H9 (cell line): ENCODE measurements around the gene GAS2L2. TPM values are rescaled to one million over a fixed set of nuclear protein-coding genes. Genes with fewer than 3 reads are reported as not detected.

Experiments
- DNase-seq: peaks from one replicate; pipeline ENCODE4 v3.0.0-alpha.2; 2017
- H2AFZ ChIP-seq: one replicate; pipeline ENCODE4 v1.6.1; 2013; ENCODE audit warnings: mild to moderate bottlenecking, low read length, control low read depth, moderate library complexity
- H2AK5ac ChIP-seq: 2 replicates; pipeline ENCODE4 v1.6.1; 2013; ENCODE audit warnings: low read length, control low read depth, mixed read lengths; ENCODE audit not compliant: insufficient read length
- H2BK120ac ChIP-seq: one replicate; pipeline ENCODE4 v1.6.1; 2013; ENCODE audit warnings: low read depth, mild to moderate bottlenecking, low read length, control low read depth, inconsistent platforms; ENCODE audit not compliant: poor library complexity, severe bottlenecking
- H2BK12ac ChIP-seq: 2 replicates; pipeline ENCODE4 v1.6.1; 2013; ENCODE audit warnings: low read length, control low read depth, mixed read lengths, low read depth; ENCODE audit not compliant: insufficient read length
- H2BK15ac ChIP-seq: 2 replicates; pipeline ENCODE4 v1.6.1; 2013; ENCODE audit warnings: low read depth, low read length, control low read depth
- H2BK20ac ChIP-seq: one replicate; pipeline ENCODE4 v1.6.1; 2013; ENCODE audit warnings: low read depth, mild to moderate bottlenecking, low read length, control low read depth, inconsistent platforms; ENCODE audit not compliant: poor library complexity, severe bottlenecking
- H2BK5ac ChIP-seq: 2 replicates; pipeline ENCODE4 v1.6.1; 2013; ENCODE audit warnings: low read length, control low read depth, mixed read lengths; ENCODE audit not compliant: insufficient read length
- H3K14ac ChIP-seq: 2 replicates; pipeline ENCODE4 v1.6.1; 2013; ENCODE audit warnings: low read length, control low read depth; ENCODE audit not compliant: insufficient read depth
- H3K18ac ChIP-seq: 2 replicates; pipeline ENCODE4 v1.6.1; 2013; ENCODE audit warnings: low read depth, mild to moderate bottlenecking, mixed read lengths, low read length, control low read depth; ENCODE audit not compliant: insufficient read length
- H3K23ac ChIP-seq: 2 replicates; pipeline ENCODE4 v1.6.1; 2013; ENCODE audit warnings: low read length, control low read depth, mixed read lengths, low read depth; ENCODE audit not compliant: insufficient read length
- H3K23me2 ChIP-seq: 2 replicates; pipeline ENCODE4 v1.6.1; 2013; ENCODE audit warnings: low read depth, mild to moderate bottlenecking, mixed read lengths, low read length, control low read depth; ENCODE audit not compliant: insufficient read length, poor library complexity, severe bottlenecking
- H3K27ac ChIP-seq: 2 replicates; pipeline ENCODE4 v1.5.1; 2013; ENCODE audit warnings: low read length, control low read depth, mixed read lengths, low read depth; ENCODE audit not compliant: insufficient read length
- H3K27me3 ChIP-seq: 2 replicates; pipeline ENCODE4 v1.6.1; 2013; ENCODE audit warnings: low read length, control low read depth, inconsistent platforms; ENCODE audit not compliant: insufficient read depth
- H3K4ac ChIP-seq: 2 replicates; pipeline ENCODE4 v1.6.1; 2013; ENCODE audit warnings: low read depth, mild to moderate bottlenecking, control low read depth, inconsistent platforms, low read length, moderate library complexity
- H3K4me1 ChIP-seq: 2 replicates; pipeline ENCODE4 v1.6.1; 2013; ENCODE audit warnings: low read length, control low read depth, inconsistent platforms; ENCODE audit not compliant: insufficient read depth
- H3K4me2 ChIP-seq: 2 replicates; pipeline ENCODE4 v1.6.1; 2013; ENCODE audit warnings: low read length, control low read depth, mixed read lengths; ENCODE audit not compliant: insufficient read length, insufficient read depth
- H3K56ac ChIP-seq: 2 replicates; pipeline ENCODE4 v1.6.1; 2013; ENCODE audit warnings: low read depth, mild to moderate bottlenecking, mixed read lengths, low read length, control low read depth; ENCODE audit not compliant: insufficient read length
- H3K79me1 ChIP-seq: 2 replicates; pipeline ENCODE4 v1.6.1; 2013; ENCODE audit warnings: low read depth, mild to moderate bottlenecking, moderate library complexity, low read length, control low read depth, inconsistent platforms; ENCODE audit not compliant: insufficient read depth, poor library complexity, severe bottlenecking
- H3K79me2 ChIP-seq: 2 replicates; pipeline ENCODE4 v1.6.1; 2013; ENCODE audit warnings: low read length, control low read depth, inconsistent platforms; ENCODE audit not compliant: insufficient read depth
- H3K9ac ChIP-seq: 2 replicates; pipeline ENCODE4 v1.6.1; 2013; ENCODE audit warnings: low read length, control low read depth, mixed read lengths; ENCODE audit not compliant: insufficient read length; ENCODE audit errors: extremely low read depth
- H3K9me3 ChIP-seq: one replicate; pipeline ENCODE4 v1.6.1; 2013; ENCODE audit warnings: low read depth, low read length, inconsistent platforms; ENCODE audit not compliant: control insufficient read depth
- H3T11ph ChIP-seq: one replicate; pipeline ENCODE4 v1.6.1; 2013; ENCODE audit warnings: mild to moderate bottlenecking, low read length, control low read depth, inconsistent platforms
- H4K20me1 ChIP-seq: one replicate; pipeline ENCODE4 v1.6.1; 2013; ENCODE audit not compliant: control insufficient read depth, insufficient read length, insufficient read depth
- H4K5ac ChIP-seq: 2 replicates; pipeline ENCODE4 v1.6.1; 2013; ENCODE audit warnings: low read depth, mild to moderate bottlenecking, mixed read lengths, low read length, control low read depth; ENCODE audit not compliant: insufficient read length
- H4K8ac ChIP-seq: replicated peaks from 2 replicates; pipeline ENCODE4 v1.6.1; 2013; ENCODE audit warnings: low read length, control low read depth, mixed read lengths, low read depth; ENCODE audit not compliant: insufficient read length
- H4K91ac ChIP-seq: 2 replicates; pipeline ENCODE4 v1.6.1; 2013; ENCODE audit warnings: low read depth, mild to moderate bottlenecking, moderate library complexity, mixed read lengths, low read length, control low read depth; ENCODE audit not compliant: insufficient read length
- H3K27ac Mint-ChIP-seq, 3 experiments: 2 replicates in 2 of 3; 3 replicates in 1 of 3; pipeline ENCODE4 v1.8.0; 2020 to 2021; ENCODE audit warnings: mixed read lengths in 3 of 3, mild to moderate bottlenecking in 1 of 3, moderate library complexity in 1 of 3
- H3K27me3 Mint-ChIP-seq: 2 replicates; pipeline ENCODE4 v1.8.0; 2021; ENCODE audit warnings: low read depth, mild to moderate bottlenecking, moderate library complexity, mixed read lengths
- H3K36me3 Mint-ChIP-seq, 3 experiments: 2 replicates in 2 of 3; 3 replicates in 1 of 3; pipeline ENCODE4 v1.8.0; 2020 to 2021; ENCODE audit warnings: low read depth in 3 of 3, mixed read lengths in 3 of 3; ENCODE audit not compliant: insufficient read depth in 1 of 3
- H3K4me1 Mint-ChIP-seq, 2 experiments: 2 replicates each; pipeline ENCODE4 v1.8.0; 2020; ENCODE audit warnings: mixed read lengths in 2 of 2
- H3K4me3 Mint-ChIP-seq, 2 experiments: 2 replicates in 1 of 2; 3 replicates in 1 of 2; pipeline ENCODE4 v1.8.0; 2020 to 2021; ENCODE audit warnings: mild to moderate bottlenecking in 2 of 2, mixed read lengths in 2 of 2, moderate library complexity in 1 of 2
- H3K9me3 Mint-ChIP-seq, 2 experiments: 2 replicates in 1 of 2; 3 replicates in 1 of 2; pipeline ENCODE4 v1.8.0; 2020; ENCODE audit warnings: mild to moderate bottlenecking in 2 of 2, mixed read lengths in 2 of 2, moderate library complexity in 1 of 2
- CTCF ChIP-seq: fragments of 200-600 bp; sonication (generic); conservative IDR thresholded peaks from 3 replicates; pipeline ENCODE4 v1.8.0; 2021; ENCODE audit warnings: antibody characterized with exemption, mild to moderate bottlenecking
- WGBS: extraction: QIAGEN DNeasy Blood & Tissue Kit; methylation state at CpG from one replicate; pipeline ENCODE4 v1.1.7; 2013; ENCODE audit warnings: missing lambda C conversion rate, low lambda C conversion rate, mixed read lengths; ENCODE audit not compliant: insufficient read length; ENCODE audit errors: extremely low coverage; 5-methylcytosine and 5-hydroxymethylcytosine counted together
- total RNA-seq: library from RNA; stranded (reverse); gene quantifications from 2 replicates; pipeline ENCODE4 v1.2.1, GENCODE V29; 2021

GAS2L2 gene
- total RNA-seq, 1 experiment from 2014 or later = not detected

- H2AK5ac ChIP-seq = no peak overlapping the region
- no peak overlapping the region for H4K8ac ChIP-seq
- no peak overlapping the region for H2BK12ac ChIP-seq
- no peaks in the 10 kb centered on the region for H3K9me3 ChIP-seq
- H3K23me2 ChIP-seq = no peaks in the 10 kb centered on the region
- TF ChIP-seq CTCF = peak; percentile 63
- no peaks in the 10 kb centered on the region for H4K20me1 ChIP-seq
- no peak overlapping the region for H3K27ac ChIP-seq
- no peak overlapping the region for H2BK5ac ChIP-seq
- no peak overlapping the region for H4K5ac ChIP-seq
- no peaks in the 10 kb centered on the region; a peak in 2 of 5 replicates for H3K9me3 Mint-ChIP-seq
- no peak overlapping the region for H3K18ac ChIP-seq
- H3K27ac Mint-ChIP-seq = no peak overlapping the region
- H3K27me3 Mint-ChIP-seq = peaks cover 17% of the 10 kb centered on the region
- H3K23ac ChIP-seq = no peak overlapping the region
- H3K36me3 Mint-ChIP-seq = no peaks in the 10 kb centered on the region; a peak in 1 of 7 replicates
- H3K4me3 Mint-ChIP-seq = no peak overlapping the region
- no peak overlapping the region for H2BK15ac ChIP-seq
- H3K9ac ChIP-seq = no peak overlapping the region
- no peak overlapping the region for H3T11ph ChIP-seq
- peaks cover 6% of the 10 kb centered on the region; the same call in 1 of the 2 replicates for H3K4me1 ChIP-seq
- H3K27me3 ChIP-seq = no peaks in the 10 kb centered on the region
- no peak overlapping the region for H3K56ac ChIP-seq
- peaks cover 39% of the 10 kb centered on the region in 2 experiments for H3K4me1 Mint-ChIP-seq
- H2BK120ac ChIP-seq = no peak overlapping the region
- no peak overlapping the region for H4K91ac ChIP-seq
- H3K14ac ChIP-seq = no peak overlapping the region
- no peaks in the 10 kb centered on the region for H3K79me2 ChIP-seq
- no CpG with 5 or more reads among the region's 48 CpGs for WGBS
- H3K4ac ChIP-seq = no peak overlapping the region
- no peak overlapping the region for H2BK20ac ChIP-seq
- H3K79me1 ChIP-seq = no peaks in the 10 kb centered on the region
- DNase-seq = no peak
- H3K4me2 ChIP-seq = no peak overlapping the region
- H2AFZ ChIP-seq = no peak overlapping the region
These were observed 17.0 kb upstream of the GAS2L2 start for GRCh38 chr17:35769895-35770486.
